ENCODE measurements around the gene NSG1.

- TF ChIP-seq CTCF (IDR thresholded peaks at IDR 0.05; ENCODE audit: insufficient read depth, low read depth, low read length) (no peak), EZH2 (IDR thresholded peaks at IDR 0.05; ENCODE audit: insufficient read depth, low read length) (no peak)
Measured at GRCh38 chr4:4349867-4350266, 37.0 kb upstream of the NSG1 start.

All from astrocyte (in vitro differentiated cells and primary cell).